HG02763 (cell line): ENCODE data around the gene ATP6V0C.

Experiments
- ATAC-seq: cut with Tn5 transposase; IDR thresholded peaks from one replicate; pipeline ENCODE4 v1.9.1; 2021; ENCODE audit warnings: mild to moderate bottlenecking, moderate library complexity; ENCODE audit not compliant: unreplicated experiment

The ATP6V0C gene

GRCh38 chr16:2490190-2491105, 23.3 kb upstream of the ATP6V0C start:
- ATAC-seq, result no peak

- no peak for ATAC-seq
Observed at GRCh38 chr16:2492292-2492691, 21.5 kb upstream of the ATP6V0C start.

- ATAC-seq, result no peak
Observed at GRCh38 chr16:2493605-2494004, 20.1 kb upstream of the ATP6V0C start.

GRCh38 chr16:2494616-2495015, 19.1 kb upstream of the ATP6V0C start:
- ATAC-seq, result no peak

GRCh38 chr16:2495041-2495440, 18.7 kb upstream of the ATP6V0C start:
- no peak for ATAC-seq

GRCh38 chr16:2496223-2497115, 17.3 kb upstream of the ATP6V0C start:
- ATAC-seq, result no peak

GRCh38 chr16:2497116-2497630, 16.6 kb upstream of the ATP6V0C start:
- ATAC-seq, result no peak

GRCh38 chr16:2497695-2498484, 15.9 kb upstream of the ATP6V0C start:
- no peak for ATAC-seq

- no peak for ATAC-seq
Observed at GRCh38 chr16:2498531-2499253, 15.1 kb upstream of the ATP6V0C start.

GRCh38 chr16:2499454-2499853, 14.3 kb upstream of the ATP6V0C start:
- ATAC-seq, result no peak

- ATAC-seq, result no peak
Observed at GRCh38 chr16:2499890-2500429, 13.8 kb upstream of the ATP6V0C start.

- ATAC-seq, result no peak
Observed at GRCh38 chr16:2500430-2500917, 13.3 kb upstream of the ATP6V0C start.

- peak; percentile 63 for ATAC-seq
Observed at GRCh38 chr16:2500918-2501750, 12.6 kb upstream of the ATP6V0C start.

- no peak for ATAC-seq
Observed at GRCh38 chr16:2501946-2502895, 11.5 kb upstream of the ATP6V0C start.

- ATAC-seq, result no peak
Observed at GRCh38 chr16:2505695-2506094, 8.1 kb upstream of the ATP6V0C start.

GRCh38 chr16:2507052-2507659, 6.6 kb upstream of the ATP6V0C start:
- no peak for ATAC-seq

- ATAC-seq, result no peak
Observed at GRCh38 chr16:2507665-2508064, 6.1 kb upstream of the ATP6V0C start.
